ENCODE measurements around the gene CORO2B.

CORO2B gene

GRCh38 chr15:68718468-68718867, 139.7 kb downstream of the CORO2B start:
- H3K4me1 ChIP-seq (ENCODE audit: control insufficient read depth in 1 of 2, insufficient read depth in 2 of 2, low read length in 2 of 2): no peaks in the 10 kb centered on the region
- H3K36me3 ChIP-seq (ENCODE audit: control insufficient read depth in 1 of 2, insufficient read depth in 2 of 2, low read length in 2 of 2): peaks cover 0 to 4% of the 10 kb centered on the region in 2 donors
- H3K27me3 ChIP-seq (ENCODE audit: low read depth, low read length): no peaks in the 10 kb centered on the region

GRCh38 chr15:68719051-68719450, 140.3 kb downstream of the CORO2B start:
- no peaks in the 10 kb centered on the region for H3K4me1 ChIP-seq (ENCODE audit: control insufficient read depth in 1 of 2, insufficient read depth in 2 of 2, low read length in 2 of 2)
- no peaks in the 10 kb centered on the region for H3K36me3 ChIP-seq (ENCODE audit: control insufficient read depth in 1 of 2, insufficient read depth in 2 of 2, low read length in 2 of 2)
- no peaks in the 10 kb centered on the region for H3K27me3 ChIP-seq (ENCODE audit: low read depth, low read length)
- no peak overlapping the region for H3K4me3 ChIP-seq (ENCODE audit: low read depth in 1 of 2, low read length in 2 of 2)
- H3K9me3 ChIP-seq (ENCODE audit: control insufficient read depth in 1 of 2, low read length in 2 of 2): no peaks in the 10 kb centered on the region
- no peak overlapping the region for H3K27ac ChIP-seq (ENCODE audit: low read length)

More at GRCh38 chr15:68718468-68718867, 139.7 kb downstream of the CORO2B start:
- Histone ChIP-seq H3K4me3 (ENCODE audit: low read depth in 1 of 2, low read length in 2 of 2) (no peak overlapping the region), H3K27ac (ENCODE audit: low read length) (no peak overlapping the region), H3K9me3 (ENCODE audit: control insufficient read depth in 1 of 2, low read length in 2 of 2) (no peaks in the 10 kb centered on the region)

GRCh38 chr15:68719672-68720071, 140.9 kb downstream of the CORO2B start:
- Histone ChIP-seq H3K9me3 (ENCODE audit: control insufficient read depth in 1 of 2, low read length in 2 of 2) (no peaks in the 10 kb centered on the region), H3K27ac (ENCODE audit: low read length) (no peak overlapping the region), H3K4me3 (ENCODE audit: low read depth in 1 of 2, low read length in 2 of 2) (no peak overlapping the region), H3K4me1 (ENCODE audit: control insufficient read depth in 1 of 2, insufficient read depth in 2 of 2, low read length in 2 of 2) (no peaks in the 10 kb centered on the region), H3K27me3 (ENCODE audit: low read depth, low read length) (no peaks in the 10 kb centered on the region), H3K36me3 (ENCODE audit: control insufficient read depth in 1 of 2, insufficient read depth in 2 of 2, low read length in 2 of 2) (no peaks in the 10 kb centered on the region)

- Histone ChIP-seq H3K36me3 (ENCODE audit: control insufficient read depth in 1 of 2, insufficient read depth in 2 of 2, low read length in 2 of 2) (no peaks in the 10 kb centered on the region), H3K4me3 (ENCODE audit: low read depth in 1 of 2, low read length in 2 of 2) (no peak overlapping the region), H3K27ac (ENCODE audit: low read length) (no peak overlapping the region), H3K27me3 (ENCODE audit: low read depth, low read length) (no peaks in the 10 kb centered on the region), H3K9me3 (ENCODE audit: control insufficient read depth in 1 of 2, low read length in 2 of 2) (no peaks in the 10 kb centered on the region), H3K4me1 (ENCODE audit: control insufficient read depth in 1 of 2, insufficient read depth in 2 of 2, low read length in 2 of 2) (peaks cover 0 to 8% of the 10 kb centered on the region in 2 donors)
Measured at GRCh38 chr15:68721886-68722285, 143.1 kb downstream of the CORO2B start.

- Histone ChIP-seq H3K36me3 (ENCODE audit: control insufficient read depth in 1 of 2, insufficient read depth in 2 of 2, low read length in 2 of 2) (no peaks in the 10 kb centered on the region), H3K27me3 (ENCODE audit: low read depth, low read length) (no peaks in the 10 kb centered on the region), H3K27ac (ENCODE audit: low read length) (no peak overlapping the region), H3K4me3 (ENCODE audit: low read depth in 1 of 2, low read length in 2 of 2) (no peak overlapping the region), H3K9me3 (ENCODE audit: control insufficient read depth in 1 of 2, low read length in 2 of 2) (no peaks in the 10 kb centered on the region), H3K4me1 (ENCODE audit: control insufficient read depth in 1 of 2, insufficient read depth in 2 of 2, low read length in 2 of 2) (peaks cover 5 to 17% of the 10 kb centered on the region in 2 donors)
Measured at GRCh38 chr15:68725736-68726135, 146.9 kb downstream of the CORO2B start.

GRCh38 chr15:68726246-68726645, 147.5 kb downstream of the CORO2B start:
- H3K4me1 ChIP-seq (ENCODE audit: control insufficient read depth in 1 of 2, insufficient read depth in 2 of 2, low read length in 2 of 2): peaks cover 5 to 23% of the 10 kb centered on the region in 2 donors
- no peaks in the 10 kb centered on the region for H3K9me3 ChIP-seq (ENCODE audit: control insufficient read depth in 1 of 2, low read length in 2 of 2)
- no peaks in the 10 kb centered on the region for H3K36me3 ChIP-seq (ENCODE audit: control insufficient read depth in 1 of 2, insufficient read depth in 2 of 2, low read length in 2 of 2)
- H3K4me3 ChIP-seq (ENCODE audit: low read depth in 1 of 2, low read length in 2 of 2): no peak overlapping the region
- H3K27ac ChIP-seq (ENCODE audit: low read length): no peak overlapping the region
- no peaks in the 10 kb centered on the region for H3K27me3 ChIP-seq (ENCODE audit: low read depth, low read length)

GRCh38 chr15:68729789-68730411, 151.1 kb downstream of the CORO2B start:
- Histone ChIP-seq H3K9me3 (ENCODE audit: control insufficient read depth in 1 of 2, low read length in 2 of 2) (no peaks in the 10 kb centered on the region), H3K27me3 (ENCODE audit: low read depth, low read length) (no peaks in the 10 kb centered on the region), H3K36me3 (ENCODE audit: control insufficient read depth in 1 of 2, insufficient read depth in 2 of 2, low read length in 2 of 2) (no peaks in the 10 kb centered on the region), H3K4me1 (ENCODE audit: control insufficient read depth in 1 of 2, insufficient read depth in 2 of 2, low read length in 2 of 2) (peaks cover 5 to 24% of the 10 kb centered on the region in 2 donors), H3K4me3 (ENCODE audit: low read depth in 1 of 2, low read length in 2 of 2) (no peak overlapping the region), H3K27ac (ENCODE audit: low read length) (no peak overlapping the region)

- H3K27me3 ChIP-seq (ENCODE audit: low read depth, low read length): no peaks in the 10 kb centered on the region
- no peak overlapping the region for H3K4me3 ChIP-seq (ENCODE audit: low read depth in 1 of 2, low read length in 2 of 2)
- H3K9me3 ChIP-seq (ENCODE audit: control insufficient read depth in 1 of 2, low read length in 2 of 2): no peaks in the 10 kb centered on the region
- H3K36me3 ChIP-seq (ENCODE audit: control insufficient read depth in 1 of 2, insufficient read depth in 2 of 2, low read length in 2 of 2): no peaks in the 10 kb centered on the region
- H3K4me1 ChIP-seq (ENCODE audit: control insufficient read depth in 1 of 2, insufficient read depth in 2 of 2, low read length in 2 of 2): peaks cover 5 to 24% of the 10 kb centered on the region in 2 donors
- no peak overlapping the region for H3K27ac ChIP-seq (ENCODE audit: low read length)
Measured at GRCh38 chr15:68730471-68730919, 151.7 kb downstream of the CORO2B start.

- peaks cover 5 to 21% of the 10 kb centered on the region in 2 donors for H3K4me1 ChIP-seq (ENCODE audit: control insufficient read depth in 1 of 2, insufficient read depth in 2 of 2, low read length in 2 of 2)
- H3K9me3 ChIP-seq (ENCODE audit: control insufficient read depth in 1 of 2, low read length in 2 of 2): no peaks in the 10 kb centered on the region
- no peak overlapping the region for H3K27ac ChIP-seq (ENCODE audit: low read length)
- no peaks in the 10 kb centered on the region for H3K27me3 ChIP-seq (ENCODE audit: low read depth, low read length)
- H3K4me3 ChIP-seq (ENCODE audit: low read depth in 1 of 2, low read length in 2 of 2): no peak overlapping the region
- H3K36me3 ChIP-seq (ENCODE audit: control insufficient read depth in 1 of 2, insufficient read depth in 2 of 2, low read length in 2 of 2): no peaks in the 10 kb centered on the region
Measured at GRCh38 chr15:68730976-68731897, 152.4 kb downstream of the CORO2B start.

GRCh38 chr15:68732451-68732850, 153.7 kb downstream of the CORO2B start:
- Histone ChIP-seq H3K27ac (ENCODE audit: low read length) (no peak overlapping the region), H3K9me3 (ENCODE audit: control insufficient read depth in 1 of 2, low read length in 2 of 2) (no peaks in the 10 kb centered on the region), H3K4me3 (ENCODE audit: low read depth in 1 of 2, low read length in 2 of 2) (no peak overlapping the region), H3K27me3 (ENCODE audit: low read depth, low read length) (no peaks in the 10 kb centered on the region), H3K36me3 (ENCODE audit: control insufficient read depth in 1 of 2, insufficient read depth in 2 of 2, low read length in 2 of 2) (no peaks in the 10 kb centered on the region), H3K4me1 (ENCODE audit: control insufficient read depth in 1 of 2, insufficient read depth in 2 of 2, low read length in 2 of 2) (peaks cover 5 to 16% of the 10 kb centered on the region in 2 donors)

- H3K4me1 ChIP-seq (ENCODE audit: control insufficient read depth in 1 of 2, insufficient read depth in 2 of 2, low read length in 2 of 2): peaks cover 5 to 16% of the 10 kb centered on the region in 2 donors
- no peaks in the 10 kb centered on the region for H3K36me3 ChIP-seq (ENCODE audit: control insufficient read depth in 1 of 2, insufficient read depth in 2 of 2, low read length in 2 of 2)
- peak overlapping the region in 1 of 2 donors; percentile 9 for H3K4me3 ChIP-seq (ENCODE audit: low read depth in 1 of 2, low read length in 2 of 2)
- no peaks in the 10 kb centered on the region for H3K27me3 ChIP-seq (ENCODE audit: low read depth, low read length)
- no peaks in the 10 kb centered on the region for H3K9me3 ChIP-seq (ENCODE audit: control insufficient read depth in 1 of 2, low read length in 2 of 2)
- no peak overlapping the region for H3K27ac ChIP-seq (ENCODE audit: low read length)
Measured at GRCh38 chr15:68733666-68734065, 154.9 kb downstream of the CORO2B start.
